ENCODE measurements around the gene RHOBTB3. TPM values are rescaled to one million over a fixed set of nuclear protein-coding genes. Genes with fewer than 3 reads are reported as not detected.
A peak's percentile ranks its signal among the peaks of the same experiment; 100 is the strongest.

RHOBTB3 gene
- 22.8 TPM for polyA plus RNA-seq (2013)

DNA sequence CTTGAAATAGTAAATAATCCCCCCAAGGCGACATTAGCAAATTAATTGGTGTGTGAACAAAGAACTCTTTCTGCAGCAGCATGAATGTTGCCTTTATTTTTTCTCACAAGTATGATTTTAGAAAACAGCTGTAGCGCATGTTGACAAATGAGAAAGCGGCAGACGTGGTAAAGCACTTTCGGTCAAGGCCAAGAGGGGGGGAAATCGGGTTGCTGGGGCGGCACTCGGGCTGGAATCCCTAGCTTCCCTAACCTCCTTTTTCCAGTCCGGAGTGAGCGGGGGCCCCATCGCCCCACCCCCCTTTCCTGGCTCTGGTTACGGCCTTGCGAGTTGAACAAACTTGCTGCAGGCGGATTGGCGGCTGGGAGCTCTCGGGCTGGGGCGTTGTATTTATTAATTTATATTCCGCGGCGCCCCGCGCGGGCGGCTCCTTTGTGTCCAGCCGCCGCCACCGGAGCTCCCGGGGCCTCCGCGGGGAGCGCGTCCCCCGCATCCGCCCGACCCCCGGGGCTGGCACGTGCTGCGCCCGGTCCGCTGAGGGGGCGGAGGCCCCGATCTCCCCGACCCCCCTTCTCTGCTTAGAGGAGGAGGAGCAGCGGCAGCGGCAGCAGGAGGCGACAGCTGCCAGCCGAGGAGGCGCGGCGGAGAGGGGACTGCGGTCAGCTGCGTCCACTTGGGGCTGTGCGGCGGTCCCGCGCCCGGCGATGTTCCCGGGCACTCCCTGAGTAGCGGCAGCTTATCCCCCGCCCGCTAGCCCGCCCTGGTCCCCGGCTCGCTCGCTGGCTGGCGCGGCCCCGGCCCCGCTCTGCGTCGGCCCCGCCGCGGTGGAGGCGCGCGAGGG, at the start of gene RHOBTB3:
RHOBTB3 (plus strand) TSS at position 607 of the 841 bp plus-strand sequence. CDS start 347 bp downstream, outside the sequence.
- Histone ChIP-seq H3K9me3 (ENCODE audit: control extremely low read depth in 1 of 5, control insufficient read depth in 4 of 5, insufficient read depth in 2 of 5, low read depth in 1 of 5, low read length in 4 of 5) (no peaks in the 10 kb centered on the region), H3K27ac (ENCODE audit: insufficient read depth in 1 of 2, low read depth in 1 of 2, low read length in 2 of 2, poor library complexity in 1 of 2, severe bottlenecking in 2 of 2) (peak within 1 kb of the TSS; percentile 44 to 84), H3K4me3 (ENCODE audit: control insufficient read depth in 1 of 7, extremely low read depth in 1 of 7, insufficient read depth in 4 of 7, low read depth in 2 of 7, low read length in 6 of 7) (peak within 1 kb of the TSS; percentile 69 to 96 (median 86)), H3K4me1 (ENCODE audit: control extremely low read depth in 1 of 4, control insufficient read depth in 4 of 4, insufficient read depth in 4 of 4, low read length in 3 of 4) (peaks cover 14 to 41% (median 25%) of the 10 kb centered on the region in 4 experiments), H3K36me3 (ENCODE audit: control insufficient read depth in 4 of 4, insufficient read depth in 4 of 4, low read length in 3 of 4) (peaks cover 0 to 8% (median 0%) of the 10 kb centered on the region in 4 experiments), H3K27me3 (replicated peaks in 2 of 5; ENCODE audit: control insufficient read depth in 4 of 5, insufficient read depth in 5 of 5, low read length in 4 of 5) (no peaks in the 10 kb centered on the region)
- peak; percentile 61 to 87 (median 77) for DNase-seq
- under 1% methylated on average over 51 of the region's 78 CpGs for WGBS (ENCODE audit: insufficient coverage)
- POLR2A ChIA-PET = interaction anchor here (1.4 kb wide), 1 partner anchor 84 kb away, joined by 3 read pairs; the partner anchor contains the start of gene RFESD
- CTCF ChIA-PET = interaction anchor here (0.7 to 3.1 kb wide), 13 partner anchors 9 to 119 kb away, joined by 3 to 13 read pairs (median 4); no protein-coding TSS in a partner anchor

DNA sequence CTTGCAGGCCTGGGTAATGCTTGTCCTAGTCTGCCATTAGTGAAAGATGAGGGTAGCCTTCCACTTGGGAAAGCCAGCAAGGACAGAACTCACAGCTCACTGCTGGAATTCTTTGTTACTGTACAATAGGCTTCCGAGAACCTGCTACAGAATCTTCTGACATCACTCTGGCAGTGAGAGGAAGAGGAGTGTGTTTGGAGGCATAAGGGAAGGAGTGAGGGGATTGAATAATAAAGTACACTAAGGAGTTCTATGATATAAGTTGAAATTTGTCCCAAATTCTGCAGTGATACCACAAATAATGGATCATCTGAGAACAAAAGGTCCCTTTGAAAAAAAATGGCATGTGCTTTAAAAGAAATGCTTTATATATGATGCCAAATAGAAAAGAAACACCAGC, 48.2 kb upstream of the RHOBTB3 start, which contains the start of gene SPATA9:
SPATA9 (minus strand) TSS at position 101 of the 400 bp plus-strand sequence. CDS start 137 bp downstream, outside the sequence.
- no peak for DNase-seq
- Histone ChIP-seq H3K27ac (ENCODE audit: insufficient read depth in 1 of 2, low read depth in 1 of 2, low read length in 2 of 2, poor library complexity in 1 of 2, severe bottlenecking in 2 of 2) (no peak within 1 kb of the TSS), H3K4me3 (ENCODE audit: control insufficient read depth in 1 of 7, extremely low read depth in 1 of 7, insufficient read depth in 4 of 7, low read depth in 2 of 7, low read length in 6 of 7) (no peak within 1 kb of the TSS), H3K27me3 (replicated peaks in 2 of 5; ENCODE audit: control insufficient read depth in 4 of 5, insufficient read depth in 5 of 5, low read length in 4 of 5) (no peaks in the 10 kb centered on the region), H3K36me3 (ENCODE audit: control insufficient read depth in 4 of 4, insufficient read depth in 4 of 4, low read length in 3 of 4) (no peaks in the 10 kb centered on the region), H3K4me1 (ENCODE audit: control extremely low read depth in 1 of 4, control insufficient read depth in 4 of 4, insufficient read depth in 4 of 4, low read length in 3 of 4) (no peaks in the 10 kb centered on the region), H3K9me3 (ENCODE audit: control extremely low read depth in 1 of 5, control insufficient read depth in 4 of 5, insufficient read depth in 2 of 5, low read depth in 1 of 5, low read length in 4 of 5) (no peaks in the 10 kb centered on the region)
- WGBS (ENCODE audit: insufficient coverage) = 100% methylated on average over 1 of the region's 1 CpG
- POLR2A ChIA-PET = no interaction called here
- CTCF ChIA-PET = interaction anchor here (1.5 kb wide), 1 partner anchor 18 kb away, joined by 3 read pairs; no protein-coding TSS in a partner anchor

GRCh38 chr5:95684361-95684760, 46.8 kb upstream of the RHOBTB3 start:
- Histone ChIP-seq H3K27me3 (replicated peaks in 2 of 5; ENCODE audit: control insufficient read depth in 4 of 5, insufficient read depth in 5 of 5, low read length in 4 of 5) (no peaks in the 10 kb centered on the region), H3K36me3 (ENCODE audit: control insufficient read depth in 4 of 4, insufficient read depth in 4 of 4, low read length in 3 of 4) (no peaks in the 10 kb centered on the region), H3K9me3 (ENCODE audit: control extremely low read depth in 1 of 5, control insufficient read depth in 4 of 5, insufficient read depth in 2 of 5, low read depth in 1 of 5, low read length in 4 of 5) (no peaks in the 10 kb centered on the region), H3K4me1 (ENCODE audit: control extremely low read depth in 1 of 4, control insufficient read depth in 4 of 4, insufficient read depth in 4 of 4, low read length in 3 of 4) (no peaks in the 10 kb centered on the region), H3K4me3 (ENCODE audit: control insufficient read depth in 1 of 7, extremely low read depth in 1 of 7, insufficient read depth in 4 of 7, low read depth in 2 of 7, low read length in 6 of 7) (no peak overlapping the region), H3K27ac (ENCODE audit: insufficient read depth in 1 of 2, low read depth in 1 of 2, low read length in 2 of 2, poor library complexity in 1 of 2, severe bottlenecking in 2 of 2) (no peak overlapping the region)
- CTCF ChIA-PET = interaction anchor here (1.5 kb wide), 1 partner anchor 20 kb away, joined by 3 read pairs; no protein-coding TSS in a partner anchor
- no peak for DNase-seq
- whole genome bisulfite sequencing (ENCODE audit: insufficient coverage) = no CpG with 5 or more reads among the region's 2 CpGs
- POLR2A ChIA-PET = no interaction called here

GRCh38 chr5:95686651-95687050, 44.5 kb upstream of the RHOBTB3 start:
- ChIA-PET POLR2A (no interaction called here), CTCF (interaction anchor here (1.5 kb wide), 1 partner anchor 157 kb away, joined by 3 read pairs; no protein-coding TSS in a partner anchor)
- Histone ChIP-seq H3K27me3 (replicated peaks in 2 of 5; ENCODE audit: control insufficient read depth in 4 of 5, insufficient read depth in 5 of 5, low read length in 4 of 5) (no peaks in the 10 kb centered on the region), H3K4me3 (ENCODE audit: control insufficient read depth in 1 of 7, extremely low read depth in 1 of 7, insufficient read depth in 4 of 7, low read depth in 2 of 7, low read length in 6 of 7) (no peak overlapping the region), H3K36me3 (ENCODE audit: control insufficient read depth in 4 of 4, insufficient read depth in 4 of 4, low read length in 3 of 4) (no peaks in the 10 kb centered on the region), H3K9me3 (ENCODE audit: control extremely low read depth in 1 of 5, control insufficient read depth in 4 of 5, insufficient read depth in 2 of 5, low read depth in 1 of 5, low read length in 4 of 5) (peaks cover 0 to 1% (median 0%) of the 10 kb centered on the region in 5 experiments), H3K27ac (ENCODE audit: insufficient read depth in 1 of 2, low read depth in 1 of 2, low read length in 2 of 2, poor library complexity in 1 of 2, severe bottlenecking in 2 of 2) (no peak overlapping the region), H3K4me1 (ENCODE audit: control extremely low read depth in 1 of 4, control insufficient read depth in 4 of 4, insufficient read depth in 4 of 4, low read length in 3 of 4) (no peaks in the 10 kb centered on the region)
- 100% methylated on average over 1 of the region's 2 CpGs for WGBS (ENCODE audit: insufficient coverage)
- no peak for DNase-seq

DNA sequence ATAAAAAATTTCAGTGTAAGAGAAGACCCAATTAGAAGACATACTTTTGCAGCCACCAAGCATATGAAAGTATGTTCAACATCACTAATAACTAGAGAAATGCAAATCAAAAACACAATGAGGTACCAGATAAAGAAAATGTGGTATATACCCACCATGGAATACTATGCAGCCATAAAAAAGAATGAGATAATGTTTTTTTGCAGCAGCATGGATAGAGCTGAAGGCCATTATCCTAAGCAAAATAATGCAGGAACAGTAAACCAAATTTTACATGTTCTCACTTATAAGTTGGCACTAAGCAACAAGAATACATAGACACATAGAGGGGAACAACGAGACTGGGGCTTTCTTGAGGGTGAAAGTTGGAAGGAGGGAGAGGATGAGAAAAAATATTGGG, 41.5 kb upstream of the RHOBTB3 start:
- Histone ChIP-seq H3K27me3 (replicated peaks in 2 of 5; ENCODE audit: control insufficient read depth in 4 of 5, insufficient read depth in 5 of 5, low read length in 4 of 5) (no peaks in the 10 kb centered on the region), H3K36me3 (ENCODE audit: control insufficient read depth in 4 of 4, insufficient read depth in 4 of 4, low read length in 3 of 4) (no peaks in the 10 kb centered on the region), H3K9me3 (ENCODE audit: control extremely low read depth in 1 of 5, control insufficient read depth in 4 of 5, insufficient read depth in 2 of 5, low read depth in 1 of 5, low read length in 4 of 5) (peaks cover 0 to 1% (median 0%) of the 10 kb centered on the region in 5 experiments), H3K4me3 (ENCODE audit: control insufficient read depth in 1 of 7, extremely low read depth in 1 of 7, insufficient read depth in 4 of 7, low read depth in 2 of 7, low read length in 6 of 7) (no peak overlapping the region), H3K27ac (ENCODE audit: insufficient read depth in 1 of 2, low read depth in 1 of 2, low read length in 2 of 2, poor library complexity in 1 of 2, severe bottlenecking in 2 of 2) (no peak overlapping the region), H3K4me1 (ENCODE audit: control extremely low read depth in 1 of 4, control insufficient read depth in 4 of 4, insufficient read depth in 4 of 4, low read length in 3 of 4) (no peaks in the 10 kb centered on the region)
- no peak for DNase-seq
- ChIA-PET CTCF (no interaction called here), POLR2A (no interaction called here)
- WGBS (ENCODE audit: insufficient coverage) = no CpG with 5 or more reads among the region's 1 CpG

DNA sequence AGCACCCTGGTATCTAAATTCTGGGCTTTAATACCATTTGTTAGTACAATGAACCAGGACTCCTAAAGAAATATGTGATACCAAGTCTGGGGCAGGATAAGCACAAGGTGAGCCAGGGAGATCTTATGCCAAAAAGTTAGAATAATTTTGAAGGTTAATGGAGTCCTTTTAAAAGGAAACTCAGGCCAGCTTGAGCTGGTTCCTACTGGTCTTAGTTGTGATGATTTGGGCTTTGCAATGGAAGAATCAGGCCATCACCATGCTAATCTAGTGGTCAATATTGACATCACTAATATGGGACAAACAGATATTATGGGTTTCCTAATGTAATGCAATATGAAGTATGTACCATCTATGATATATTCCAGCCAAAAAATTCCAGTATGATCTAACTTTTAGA, 40.8 kb upstream of the RHOBTB3 start:
- H3K36me3 ChIP-seq (ENCODE audit: control insufficient read depth in 4 of 4, insufficient read depth in 4 of 4, low read length in 3 of 4) = no peaks in the 10 kb centered on the region
- H3K27me3 ChIP-seq (replicated peaks in 2 of 5; ENCODE audit: control insufficient read depth in 4 of 5, insufficient read depth in 5 of 5, low read length in 4 of 5) = no peaks in the 10 kb centered on the region
- H3K4me3 ChIP-seq (ENCODE audit: control insufficient read depth in 1 of 7, extremely low read depth in 1 of 7, insufficient read depth in 4 of 7, low read depth in 2 of 7, low read length in 6 of 7) = no peak overlapping the region
- H3K27ac ChIP-seq (ENCODE audit: insufficient read depth in 1 of 2, low read depth in 1 of 2, low read length in 2 of 2, poor library complexity in 1 of 2, severe bottlenecking in 2 of 2) = no peak overlapping the region
- CTCF ChIA-PET = no interaction called here
- no peak for DNase-seq
- H3K9me3 ChIP-seq (ENCODE audit: control extremely low read depth in 1 of 5, control insufficient read depth in 4 of 5, insufficient read depth in 2 of 5, low read depth in 1 of 5, low read length in 4 of 5) = peaks cover 0 to 1% (median 0%) of the 10 kb centered on the region in 5 experiments
- POLR2A ChIA-PET = no interaction called here
- no peaks in the 10 kb centered on the region for H3K4me1 ChIP-seq (ENCODE audit: control extremely low read depth in 1 of 4, control insufficient read depth in 4 of 4, insufficient read depth in 4 of 4, low read length in 3 of 4)

Data from common myeloid progenitor, CD34-positive (primary cell).